Measurements from ENCODE around the gene TRPC4. TPM values are rescaled to one million over a fixed set of nuclear protein-coding genes. Genes with fewer than 3 reads are reported as not detected.

Gene TRPC4
- polyA plus RNA-seq, 6 donors from 2014 or later: not detected

GRCh38 chr13:37686501-37686900, 183.1 kb downstream of the TRPC4 start:
- ATAC-seq (ENCODE audit: low read depth in 2 of 2) (no peak), DNase-seq (no peak)
- Mint-ChIP-seq H3K9me3 (no peaks in the 10 kb centered on the region), H3K4me3 (no peak overlapping the region), H3K36me3 (no peaks in the 10 kb centered on the region), H3K27ac (no peak overlapping the region), H3K27me3 (no peaks in the 10 kb centered on the region), H3K4me1 (no peaks in the 10 kb centered on the region)

GRCh38 chr13:37685206-37685605, 184.4 kb downstream of the TRPC4 start:
- DNase-seq (no peak), ATAC-seq (ENCODE audit: low read depth in 2 of 2) (no peak)
- Mint-ChIP-seq H3K4me3 (no peak overlapping the region), H3K4me1 (no peaks in the 10 kb centered on the region), H3K36me3 (no peaks in the 10 kb centered on the region), H3K27ac (no peak overlapping the region), H3K27me3 (no peaks in the 10 kb centered on the region), H3K9me3 (no peaks in the 10 kb centered on the region)

- Mint-ChIP-seq H3K27me3 (no peaks in the 10 kb centered on the region), H3K4me3 (no peak overlapping the region), H3K36me3 (no peaks in the 10 kb centered on the region), H3K4me1 (no peaks in the 10 kb centered on the region), H3K27ac (no peak overlapping the region), H3K9me3 (no peaks in the 10 kb centered on the region)
- ATAC-seq (ENCODE audit: low read depth in 2 of 2) (no peak), DNase-seq (no peak)
These were observed 187.1 kb downstream of the TRPC4 start for GRCh38 chr13:37682496-37682895.

- H3K27ac Mint-ChIP-seq: no peak overlapping the region
- ATAC-seq (ENCODE audit: low read depth in 2 of 2) (no peak), DNase-seq (no peak)
- H3K9me3 Mint-ChIP-seq: no peaks in the 10 kb centered on the region
- H3K36me3 Mint-ChIP-seq: no peaks in the 10 kb centered on the region
- no peaks in the 10 kb centered on the region for H3K27me3 Mint-ChIP-seq
- H3K4me1 Mint-ChIP-seq: no peaks in the 10 kb centered on the region
- no peak overlapping the region for H3K4me3 Mint-ChIP-seq
These were observed 188.1 kb downstream of the TRPC4 start for GRCh38 chr13:37681281-37682032.

GRCh38 chr13:37680137-37680536, 189.4 kb downstream of the TRPC4 start:
- H3K4me1 Mint-ChIP-seq: no peaks in the 10 kb centered on the region
- no peak overlapping the region for H3K4me3 Mint-ChIP-seq
- no peak for DNase-seq
- no peaks in the 10 kb centered on the region for H3K27me3 Mint-ChIP-seq
- H3K36me3 Mint-ChIP-seq: no peaks in the 10 kb centered on the region
- H3K27ac Mint-ChIP-seq: no peak overlapping the region
- no peaks in the 10 kb centered on the region for H3K9me3 Mint-ChIP-seq
- no peak for ATAC-seq (ENCODE audit: low read depth in 2 of 2)

- no peaks in the 10 kb centered on the region for H3K27me3 Mint-ChIP-seq
- no peak overlapping the region for H3K27ac Mint-ChIP-seq
- no peak for DNase-seq
- H3K9me3 Mint-ChIP-seq: no peaks in the 10 kb centered on the region
- no peak overlapping the region for H3K4me3 Mint-ChIP-seq
- no peak for ATAC-seq (ENCODE audit: low read depth in 2 of 2)
- H3K36me3 Mint-ChIP-seq: no peaks in the 10 kb centered on the region
- H3K4me1 Mint-ChIP-seq: no peaks in the 10 kb centered on the region
These were observed 190.5 kb downstream of the TRPC4 start for GRCh38 chr13:37679043-37679442.

- no peaks in the 10 kb centered on the region for H3K27me3 Mint-ChIP-seq
- DNase-seq: no peak
- H3K9me3 Mint-ChIP-seq: peaks cover 0 to 6% (median 0%) of the 10 kb centered on the region in 7 donors
- no peaks in the 10 kb centered on the region for H3K36me3 Mint-ChIP-seq
- no peak for ATAC-seq (ENCODE audit: low read depth in 2 of 2)
- H3K27ac Mint-ChIP-seq: no peak overlapping the region
- no peaks in the 10 kb centered on the region for H3K4me1 Mint-ChIP-seq
- no peak overlapping the region for H3K4me3 Mint-ChIP-seq
These were observed 199.7 kb downstream of the TRPC4 start for GRCh38 chr13:37669845-37670244.

- no peak for DNase-seq
- H3K9me3 Mint-ChIP-seq: peaks cover 0 to 6% (median 0%) of the 10 kb centered on the region in 7 donors
- H3K27ac Mint-ChIP-seq: peak overlapping the region in 1 of 6 donors; percentile 1
- H3K36me3 Mint-ChIP-seq: no peaks in the 10 kb centered on the region
- no peak for ATAC-seq (ENCODE audit: low read depth in 2 of 2)
- H3K4me1 Mint-ChIP-seq: no peaks in the 10 kb centered on the region
- H3K4me3 Mint-ChIP-seq: no peak overlapping the region
- H3K27me3 Mint-ChIP-seq: no peaks in the 10 kb centered on the region
These were observed 201.9 kb downstream of the TRPC4 start for GRCh38 chr13:37667702-37668101.

GRCh38 chr13:37666036-37666435, 203.5 kb downstream of the TRPC4 start:
- Mint-ChIP-seq H3K27ac (no peak overlapping the region), H3K36me3 (no peaks in the 10 kb centered on the region), H3K9me3 (peaks cover 0 to 6% (median 0%) of the 10 kb centered on the region in 7 donors), H3K4me1 (no peaks in the 10 kb centered on the region), H3K4me3 (no peak overlapping the region), H3K27me3 (no peaks in the 10 kb centered on the region)
- no peak for DNase-seq
- ATAC-seq (ENCODE audit: low read depth in 2 of 2): no peak

- no peak overlapping the region for H3K4me3 Mint-ChIP-seq
- no peak for DNase-seq
These were observed 204.2 kb downstream of the TRPC4 start for GRCh38 chr13:37665420-37665819.

GRCh38 chr13:37663724-37664123, 205.8 kb downstream of the TRPC4 start:
- Mint-ChIP-seq H3K4me1 (no peaks in the 10 kb centered on the region), H3K4me3 (no peak overlapping the region), H3K9me3 (peaks cover 0 to 6% (median 0%) of the 10 kb centered on the region in 7 donors), H3K36me3 (no peaks in the 10 kb centered on the region), H3K27ac (no peak overlapping the region), H3K27me3 (no peaks in the 10 kb centered on the region)
- ATAC-seq (ENCODE audit: low read depth in 2 of 2) (no peak), DNase-seq (no peak)

More at GRCh38 chr13:37665420-37665819, 204.2 kb downstream of the TRPC4 start:
- no peak overlapping the region for H3K27ac Mint-ChIP-seq
- ATAC-seq (ENCODE audit: low read depth in 2 of 2): no peak
- no peaks in the 10 kb centered on the region for H3K4me1 Mint-ChIP-seq
- no peaks in the 10 kb centered on the region for H3K36me3 Mint-ChIP-seq
- H3K9me3 Mint-ChIP-seq: peaks cover 0 to 6% (median 0%) of the 10 kb centered on the region in 7 donors
- no peaks in the 10 kb centered on the region for H3K27me3 Mint-ChIP-seq

- no peak for DNase-seq
- H3K4me3 Mint-ChIP-seq: no peak overlapping the region
- no peak overlapping the region for H3K27ac Mint-ChIP-seq
- no peak for ATAC-seq (ENCODE audit: low read depth in 2 of 2)
- H3K4me1 Mint-ChIP-seq: no peaks in the 10 kb centered on the region
- H3K9me3 Mint-ChIP-seq: peaks cover 0 to 6% (median 0%) of the 10 kb centered on the region in 7 donors
- H3K36me3 Mint-ChIP-seq: no peaks in the 10 kb centered on the region
- H3K27me3 Mint-ChIP-seq: no peaks in the 10 kb centered on the region
These were observed 206.9 kb downstream of the TRPC4 start for GRCh38 chr13:37662624-37663023.

- Mint-ChIP-seq H3K4me3 (no peak overlapping the region), H3K9me3 (no peaks in the 10 kb centered on the region), H3K27me3 (no peaks in the 10 kb centered on the region), H3K36me3 (no peaks in the 10 kb centered on the region), H3K27ac (no peak overlapping the region), H3K4me1 (no peaks in the 10 kb centered on the region)
- no peak for DNase-seq
- ATAC-seq (ENCODE audit: low read depth in 2 of 2): no peak
These were observed 211.6 kb downstream of the TRPC4 start for GRCh38 chr13:37657956-37658355.

- no peaks in the 10 kb centered on the region for H3K4me1 Mint-ChIP-seq
- ATAC-seq (ENCODE audit: low read depth in 2 of 2): no peak
- H3K27me3 Mint-ChIP-seq: no peaks in the 10 kb centered on the region
- H3K9me3 Mint-ChIP-seq: no peaks in the 10 kb centered on the region
- H3K27ac Mint-ChIP-seq: no peak overlapping the region
- no peak overlapping the region for H3K4me3 Mint-ChIP-seq
- DNase-seq: no peak
- no peaks in the 10 kb centered on the region for H3K36me3 Mint-ChIP-seq
These were observed 212.4 kb downstream of the TRPC4 start for GRCh38 chr13:37657134-37657533.
